GM06990 (cell line): Measurements from ENCODE around the gene MAN2B2.

Experiments
- DNase-seq: peaks from one replicate; pipeline ENCODE4 v3.0.0-alpha.2; 2011; ENCODE audit not compliant: insufficient read length; ENCODE audit errors: extremely low read depth
- H3K27me3 ChIP-seq: replicated peaks from 2 replicates; pipeline ENCODE4 v1.6.0; 2011; ENCODE audit warnings: low read length; ENCODE audit not compliant: control insufficient read depth, insufficient read depth
- H3K36me3 ChIP-seq: 2 replicates; pipeline ENCODE4 v1.5.1; 2011; ENCODE audit warnings: low read length; ENCODE audit not compliant: control insufficient read depth, insufficient read depth
- H3K4me3 ChIP-seq: replicated peaks from 2 replicates; pipeline ENCODE4 v1.5.1; 2011; ENCODE audit warnings: low read depth, mild to moderate bottlenecking, control low read depth, low read length
- TF ChIP-seq, protein P1 (sequence below): IDR thresholded peaks from 2 replicates; pipeline ENCODE4 v1.5.1; 2011; ENCODE audit warnings: low read length, control low read depth, mild to moderate bottlenecking, inconsistent platforms; ENCODE audit not compliant: insufficient read depth, poor library complexity, severe bottlenecking

The MAN2B2 gene

GRCh38 chr4:6546681-6547447 is 28.1 kb upstream of the MAN2B2 start:
- peak; percentile 28 for DNase-seq
- H3K27me3 ChIP-seq = no peaks in the 10 kb centered on the region
- H3K36me3 ChIP-seq = no peaks in the 10 kb centered on the region
- TF ChIP-seq, protein P1, sequence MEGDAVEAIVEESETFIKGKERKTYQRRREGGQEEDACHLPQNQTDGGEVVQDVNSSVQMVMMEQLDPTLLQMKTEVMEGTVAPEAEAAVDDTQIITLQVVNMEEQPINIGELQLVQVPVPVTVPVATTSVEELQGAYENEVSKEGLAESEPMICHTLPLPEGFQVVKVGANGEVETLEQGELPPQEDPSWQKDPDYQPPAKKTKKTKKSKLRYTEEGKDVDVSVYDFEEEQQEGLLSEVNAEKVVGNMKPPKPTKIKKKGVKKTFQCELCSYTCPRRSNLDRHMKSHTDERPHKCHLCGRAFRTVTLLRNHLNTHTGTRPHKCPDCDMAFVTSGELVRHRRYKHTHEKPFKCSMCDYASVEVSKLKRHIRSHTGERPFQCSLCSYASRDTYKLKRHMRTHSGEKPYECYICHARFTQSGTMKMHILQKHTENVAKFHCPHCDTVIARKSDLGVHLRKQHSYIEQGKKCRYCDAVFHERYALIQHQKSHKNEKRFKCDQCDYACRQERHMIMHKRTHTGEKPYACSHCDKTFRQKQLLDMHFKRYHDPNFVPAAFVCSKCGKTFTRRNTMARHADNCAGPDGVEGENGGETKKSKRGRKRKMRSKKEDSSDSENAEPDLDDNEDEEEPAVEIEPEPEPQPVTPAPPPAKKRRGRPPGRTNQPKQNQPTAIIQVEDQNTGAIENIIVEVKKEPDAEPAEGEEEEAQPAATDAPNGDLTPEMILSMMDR = peak; percentile 94
- no peak overlapping the region for H3K4me3 ChIP-seq

GRCh38 chr4:6548201-6548881 is 26.6 kb upstream of the MAN2B2 start:
- no peaks in the 10 kb centered on the region; the same call in 1 of the 2 replicates for H3K27me3 ChIP-seq

GRCh38 chr4:6548882-6549230 is 26.1 kb upstream of the MAN2B2 start:
- H3K4me3 ChIP-seq = no peak overlapping the region
- no peak for DNase-seq
- TF ChIP-seq, protein P1 = no peak
- H3K36me3 ChIP-seq = no peaks in the 10 kb centered on the region
- no peaks in the 10 kb centered on the region; the same call in 1 of the 2 replicates for H3K27me3 ChIP-seq

More at GRCh38 chr4:6548201-6548881, 26.6 kb upstream of the MAN2B2 start:
- Histone ChIP-seq H3K4me3 (no peak overlapping the region), H3K36me3 (no peaks in the 10 kb centered on the region)
- no peak for DNase-seq
- TF ChIP-seq, protein P1 = no peak

DNA sequence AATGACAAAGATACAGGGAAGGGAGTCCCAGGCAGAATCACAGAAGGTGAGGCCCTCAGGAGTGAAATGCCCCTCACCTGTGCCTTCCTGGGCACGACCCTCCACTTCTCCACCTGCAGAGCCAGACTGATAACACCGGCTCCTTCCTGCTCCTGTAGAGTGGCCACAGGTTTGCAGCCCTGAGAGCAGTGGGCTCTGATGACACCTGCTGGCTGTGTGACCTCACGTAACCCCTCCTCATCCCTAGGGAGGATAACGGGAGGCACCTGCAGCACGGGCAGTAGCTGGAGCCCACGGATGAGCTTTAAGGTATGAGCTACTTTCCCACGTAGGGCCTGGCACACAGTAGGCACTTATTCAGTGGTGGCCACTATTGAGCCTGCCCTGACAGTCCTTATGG is 25.5 kb upstream of the MAN2B2 start:
- H3K36me3 ChIP-seq = no peaks in the 10 kb centered on the region
- no peaks in the 10 kb centered on the region; the same call in 1 of the 2 replicates for H3K27me3 ChIP-seq
- DNase-seq = no peak
- TF ChIP-seq, protein P1 = no peak
- no peak overlapping the region for H3K4me3 ChIP-seq

- Histone ChIP-seq H3K27me3 (no peaks in the 10 kb centered on the region; the same call in 1 of the 2 replicates), H3K36me3 (no peaks in the 10 kb centered on the region), H3K4me3 (no peak overlapping the region)
- no peak for DNase-seq
- TF ChIP-seq, protein P1 = no peak
Measured at GRCh38 chr4:6549890-6550620, 24.9 kb upstream of the MAN2B2 start.
